Measurements from ENCODE around the gene WDR70.

WDR70 gene

GRCh38 chr5:37727238-37727637 lies 348.1 kb downstream of the WDR70 start:
- no peak for DNase-seq

- DNase-seq: no peak
These were observed 351.9 kb downstream of the WDR70 start for GRCh38 chr5:37730896-37731455.

- no peak for DNase-seq
These were observed 355.0 kb downstream of the WDR70 start for GRCh38 chr5:37734114-37734513.

GRCh38 chr5:37735649-37736347 lies 356.7 kb downstream of the WDR70 start:
- DNase-seq: no peak

- no peak for DNase-seq
These were observed 357.3 kb downstream of the WDR70 start for GRCh38 chr5:37736397-37736796.

GRCh38 chr5:37737326-37738056 lies 358.4 kb downstream of the WDR70 start:
- DNase-seq: no peak

- DNase-seq: peak; percentile 88
These were observed 359.1 kb downstream of the WDR70 start for GRCh38 chr5:37738057-37738691.

- no peak for DNase-seq
These were observed 359.9 kb downstream of the WDR70 start for GRCh38 chr5:37738865-37739488.

GRCh38 chr5:37739817-37740261 lies 360.7 kb downstream of the WDR70 start:
- no peak for DNase-seq

- no peak for DNase-seq
These were observed 361.4 kb downstream of the WDR70 start for GRCh38 chr5:37740331-37741066.

GRCh38 chr5:37742111-37742510 lies 363.0 kb downstream of the WDR70 start:
- no peak for DNase-seq

- no peak for DNase-seq
These were observed 372.1 kb downstream of the WDR70 start for GRCh38 chr5:37751227-37751626.

GRCh38 chr5:37754976-37755375 lies 375.9 kb downstream of the WDR70 start:
- no peak for DNase-seq

- no peak for DNase-seq
These were observed 376.5 kb downstream of the WDR70 start for GRCh38 chr5:37755581-37755980.

GRCh38 chr5:37756248-37756647 lies 377.1 kb downstream of the WDR70 start:
- DNase-seq: no peak

GRCh38 chr5:37757980-37758582 lies 379.0 kb downstream of the WDR70 start:
- DNase-seq: no peak

GRCh38 chr5:37767251-37767650 lies 388.1 kb downstream of the WDR70 start:
- no peak for DNase-seq

GRCh38 chr5:37767961-37768360 lies 388.8 kb downstream of the WDR70 start:
- no peak for DNase-seq

- DNase-seq: no peak
These were observed 389.3 kb downstream of the WDR70 start for GRCh38 chr5:37768371-37768770.

GRCh38 chr5:37769108-37769507 lies 390.0 kb downstream of the WDR70 start:
- DNase-seq: no peak

GRCh38 chr5:37769840-37770239 lies 390.7 kb downstream of the WDR70 start:
- DNase-seq: no peak

- no peak for DNase-seq
These were observed 391.7 kb downstream of the WDR70 start for GRCh38 chr5:37770786-37771185.
